Smooth muscle cell (in vitro differentiated cells): ENCODE data around the gene PKIG. TPM values are rescaled to one million over a fixed set of nuclear protein-coding genes. Genes with fewer than 3 reads are reported as not detected.

Source experiments
- DNase-seq: peaks from one replicate; lab custom pipeline; 2025; ENCODE audit not compliant: unreplicated experiment; lab: John Stamatoyannopoulos, UW
- H2AFZ ChIP-seq: fragments of 200-600 bp; sonication (generic); 2 replicates; pipeline ENCODE4 v1.6.0; 2016; ENCODE audit warnings: antibody characterized with exemption, low read depth, mild to moderate bottlenecking
- H3F3A ChIP-seq: fragments of 200-600 bp; sonication (generic); 2 replicates; pipeline ENCODE4 v1.6.0; 2017; ENCODE audit warnings: antibody characterized with exemption, low read depth
- H3K27ac ChIP-seq: fragments of 200-600 bp; sonication (generic); 2 replicates; pipeline ENCODE4 v1.5.1; 2016; ENCODE audit warnings: low read depth, mild to moderate bottlenecking
- H3K27me3 ChIP-seq: fragments of 200-600 bp; sonication (generic); 2 replicates; pipeline ENCODE4 v1.6.1; 2016; ENCODE audit warnings: low read depth, mild to moderate bottlenecking
- H3K36me3 ChIP-seq: fragments of 200-600 bp; sonication (generic); 2 replicates; pipeline ENCODE4 v1.5.1; 2016; ENCODE audit warnings: low read depth
- H3K4me1 ChIP-seq: fragments of 200-600 bp; sonication (generic); 2 replicates; pipeline ENCODE4 v1.5.1; 2016; ENCODE audit warnings: low read depth
- H3K4me2 ChIP-seq: fragments of 200-600 bp; sonication (generic); 2 replicates; pipeline ENCODE4 v1.6.0; 2016; ENCODE audit warnings: mild to moderate bottlenecking
- H3K4me3 ChIP-seq: fragments of 200-600 bp; sonication (generic); 2 replicates; pipeline ENCODE4 v1.5.1; 2016; ENCODE audit warnings: mild to moderate bottlenecking
- H3K79me2 ChIP-seq: fragments of 200-600 bp; sonication (generic); 2 replicates; pipeline ENCODE4 v1.6.0; 2016; ENCODE audit warnings: low read depth, mild to moderate bottlenecking
- H3K9ac ChIP-seq: fragments of 200-600 bp; sonication (generic); 2 replicates; pipeline ENCODE4 v1.6.0; 2016; ENCODE audit warnings: low read depth
- H3K9me3 ChIP-seq: fragments of 200-600 bp; sonication (generic); replicated peaks from 2 replicates; pipeline ENCODE4 v1.5.1; 2016; ENCODE audit warnings: low read depth
- H4K20me1 ChIP-seq: fragments of 200-600 bp; sonication (generic); 2 replicates; pipeline ENCODE4 v1.6.0; 2016; ENCODE audit warnings: low read depth
- CTCF ChIP-seq: fragments of 200-600 bp; sonication (generic); IDR thresholded peaks from 2 replicates; pipeline ENCODE4 v1.5.1; 2017; ENCODE audit warnings: borderline replicate concordance, mild to moderate bottlenecking, antibody characterized with exemption; ENCODE audit not compliant: insufficient read depth, poor library complexity, severe bottlenecking
- WGBS: methylation state at CpG from one replicate; pipeline ENCODE4 v1.1.7; 2016; ENCODE audit warnings: low lambda C conversion rate; 5-methylcytosine and 5-hydroxymethylcytosine counted together
- polyA plus RNA-seq: library from polyadenylated mRNA; unstranded; fragments of >200 nt; fragmentation: Nextera tagmentation; extraction: Ambion mirVana; gene quantifications from 2 replicates; pipeline ENCODE4 v1.2.1, GENCODE V29; 2016
- total RNA-seq: library from RNA; depleted of rRNA; stranded (reverse); fragments of >200 nt; gene quantifications from 2 replicates; pipeline ENCODE4 v1.2.3, GENCODE V29; 2014

PKIG gene
- total and polyA plus RNA-seq, 2 experiments from 2014 or later: 68.9 to 86.1 TPM

DNA sequence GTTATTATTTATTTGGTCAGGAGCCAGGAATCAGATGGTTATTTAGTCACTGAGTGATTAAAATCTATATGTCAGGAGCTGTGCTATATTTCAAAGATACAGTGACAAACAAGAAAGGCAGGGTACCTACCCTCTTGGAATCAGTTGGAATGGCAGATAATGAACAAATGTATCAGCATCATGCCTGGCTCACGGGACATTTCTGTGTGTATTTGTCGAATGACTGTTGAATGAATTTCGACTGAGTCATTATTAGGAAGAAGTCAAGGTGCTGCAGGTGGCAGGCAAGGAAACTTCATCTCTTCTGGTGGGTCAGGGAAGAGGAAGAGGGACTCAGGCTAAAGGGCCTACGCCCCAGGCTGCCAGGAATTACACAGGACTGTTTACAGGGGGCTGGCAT, 13.6 kb downstream of the PKIG start:
- no peak for DNase-seq
- TF ChIP-seq CTCF: no peak
- H3K9me3 ChIP-seq: no peaks in the 10 kb centered on the region
- H3K79me2 ChIP-seq: peaks cover 37% of the 10 kb centered on the region
- H3F3A ChIP-seq: peaks cover 12% of the 10 kb centered on the region
- H3K9ac ChIP-seq: no peak overlapping the region
- no peak overlapping the region for H2AFZ ChIP-seq
- no peaks in the 10 kb centered on the region for H3K27me3 ChIP-seq
- H4K20me1 ChIP-seq: no peaks in the 10 kb centered on the region
- WGBS: 91% methylated on average over 4 of the region's 4 CpGs
- H3K36me3 ChIP-seq: no peaks in the 10 kb centered on the region
- no peak overlapping the region for H3K4me2 ChIP-seq
- H3K4me1 ChIP-seq: peaks cover 13% of the 10 kb centered on the region
- no peak overlapping the region for H3K4me3 ChIP-seq
- peak overlapping the region; percentile 95 for H3K27ac ChIP-seq

GRCh38 chr20:44596876-44597275, 14.5 kb downstream of the PKIG start:
- Histone ChIP-seq H3K4me3 (no peak overlapping the region), H3K9me3 (no peaks in the 10 kb centered on the region), H3F3A (peaks cover 12% of the 10 kb centered on the region), H2AFZ (no peak overlapping the region), H3K4me1 (peaks cover 13% of the 10 kb centered on the region), H3K27me3 (no peaks in the 10 kb centered on the region), H3K36me3 (no peaks in the 10 kb centered on the region), H3K79me2 (peaks cover 44% of the 10 kb centered on the region), H4K20me1 (peaks cover 3% of the 10 kb centered on the region), H3K9ac (no peak overlapping the region), H3K4me2 (no peak overlapping the region), H3K27ac (peak overlapping the region; percentile 95)
- no peak for DNase-seq
- TF ChIP-seq CTCF: no peak
- WGBS: 92% methylated on average over 3 of the region's 3 CpGs

DNA sequence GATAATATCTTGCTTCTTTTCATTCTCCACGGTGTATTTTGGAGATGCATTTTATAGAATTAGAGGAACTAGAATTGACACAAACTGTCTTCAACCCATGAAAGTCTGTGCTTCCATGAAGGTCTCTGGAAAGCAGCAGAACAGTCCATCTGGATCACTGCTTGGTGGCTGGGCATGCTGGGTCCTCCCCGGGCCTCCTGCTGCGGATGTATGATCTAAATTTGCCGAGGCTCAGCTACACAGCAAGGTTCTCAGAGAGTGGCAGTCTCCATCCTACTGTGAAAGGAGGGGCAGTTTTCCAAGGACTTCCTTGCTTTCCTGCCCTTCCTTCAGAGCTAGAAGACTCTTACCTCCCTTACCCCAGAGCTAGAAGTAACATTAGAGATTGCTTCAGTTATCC, 15.1 kb downstream of the PKIG start:
- Histone ChIP-seq H3K36me3 (no peaks in the 10 kb centered on the region), H3K9me3 (no peaks in the 10 kb centered on the region), H3K9ac (no peak overlapping the region), H3F3A (peaks cover 12% of the 10 kb centered on the region), H3K27me3 (no peaks in the 10 kb centered on the region), H3K27ac (peak overlapping the region; percentile 95), H3K4me3 (no peak overlapping the region), H3K4me2 (no peak overlapping the region), H2AFZ (no peak overlapping the region), H4K20me1 (peaks cover 3% of the 10 kb centered on the region), H3K79me2 (peaks cover 50% of the 10 kb centered on the region), H3K4me1 (peaks cover 13% of the 10 kb centered on the region)
- DNase-seq: no peak
- TF ChIP-seq CTCF: no peak
- WGBS: 85% methylated on average over 4 of the region's 4 CpGs

- no peak overlapping the region for H3K4me2 ChIP-seq
- H3K79me2 ChIP-seq: peaks cover 50% of the 10 kb centered on the region
- H3K27ac ChIP-seq: peak overlapping the region; percentile 95
- no peaks in the 10 kb centered on the region for H3K36me3 ChIP-seq
- H3K4me1 ChIP-seq: peaks cover 13% of the 10 kb centered on the region
- 79% methylated on average over 4 of the region's 4 CpGs for WGBS
- H3K27me3 ChIP-seq: no peaks in the 10 kb centered on the region
- H3K4me3 ChIP-seq: no peak overlapping the region
- peaks cover 3% of the 10 kb centered on the region for H4K20me1 ChIP-seq
- TF ChIP-seq CTCF: no peak
- peak overlapping the region; percentile 41 for H3K9ac ChIP-seq
- DNase-seq: no peak
- H2AFZ ChIP-seq: no peak overlapping the region
- no peaks in the 10 kb centered on the region for H3K9me3 ChIP-seq
- H3F3A ChIP-seq: peaks cover 12% of the 10 kb centered on the region
Observed at GRCh38 chr20:44597930-44598329, 15.6 kb downstream of the PKIG start.
